SK-N-SH treated with all-trans-retinoic acid at 6 μM for 48 hours (cell line): Measurements from ENCODE around the gene PLCB1.

Experiments
- ARNTL ChIP-seq: fragments of 450-650 bp; formaldehyde crosslinking; IDR thresholded peaks from 2 replicates; pipeline ENCODE4 v1.5.0; 2020; ENCODE audit warnings: low read depth, mild to moderate bottlenecking, moderate library complexity, borderline replicate concordance
- BACH2 ChIP-seq: fragments of 250-450 bp; sonication (Bioruptor Pico); IDR thresholded peaks from 2 replicates; pipeline ENCODE4 v1.9.0; 2021; ENCODE audit warnings: mild to moderate bottlenecking, borderline replicate concordance
- ESRRG ChIP-seq: fragments of 250-450 bp; sonication (Bioruptor Pico); IDR thresholded peaks from 2 replicates; pipeline ENCODE4 v1.6.1; 2021; ENCODE audit warnings: mild to moderate bottlenecking
- GLIS3 ChIP-seq: fragments of 250-450 bp; sonication (Bioruptor Pico); IDR thresholded peaks from 2 replicates; pipeline ENCODE4 v1.5.0; 2020; ENCODE audit warnings: mild to moderate bottlenecking, moderate library complexity
- ISL1 ChIP-seq: fragments of 250-450 bp; sonication (Bioruptor Pico); IDR thresholded peaks from 2 replicates; pipeline ENCODE4 v2.1.2; 2022; ENCODE audit warnings: mild to moderate bottlenecking, moderate library complexity
- OSR1 ChIP-seq: fragments of 250-450 bp; sonication (Bioruptor Pico); IDR thresholded peaks from 2 replicates; pipeline ENCODE4 v1.8.0; 2022; ENCODE audit warnings: moderate library complexity, mild to moderate bottlenecking, inconsistent platforms
- RARB ChIP-seq: fragments of 250-450 bp; sonication (Bioruptor Pico); IDR thresholded peaks from 2 replicates; pipeline ENCODE4 v1.8.0; 2021; ENCODE audit warnings: mild to moderate bottlenecking, moderate library complexity
- ZC3H10 ChIP-seq: fragments of 250-450 bp; sonication (Bioruptor Pico); IDR thresholded peaks from 2 replicates; pipeline ENCODE4 v1.5.1; 2021; ENCODE audit warnings: mild to moderate bottlenecking, moderate library complexity
- ZFP3 ChIP-seq: fragments of 250-450 bp; sonication (Bioruptor Pico); IDR thresholded peaks from 2 replicates; pipeline ENCODE4 v1.5.0; 2020; ENCODE audit warnings: mild to moderate bottlenecking, moderate library complexity
- ZFP30 ChIP-seq: fragments of 450-650 bp; formaldehyde crosslinking; IDR thresholded peaks from 2 replicates; pipeline ENCODE4 v1.5.0; 2022; ENCODE audit warnings: mild to moderate bottlenecking, moderate library complexity
- ZNF8 ChIP-seq: fragments of 450-650 bp; formaldehyde crosslinking; IDR thresholded peaks from 2 replicates; pipeline ENCODE4 v1.5.0; 2020; ENCODE audit warnings: mild to moderate bottlenecking, moderate library complexity
- TF ChIP-seq, protein P1 (sequence below): fragments of 250-450 bp; sonication (Bioruptor Pico); IDR thresholded peaks from 2 replicates; pipeline ENCODE4 v1.8.0; 2020; ENCODE audit warnings: mild to moderate bottlenecking, moderate library complexity, borderline replicate concordance
- TF ChIP-seq, protein P2 (sequence below): fragments of 250-450 bp; sonication (Bioruptor Pico); IDR thresholded peaks from 2 replicates; pipeline ENCODE4 v1.5.1; 2020; ENCODE audit warnings: low read depth, mild to moderate bottlenecking, moderate library complexity
- TF ChIP-seq, protein P3 (sequence below): fragments of 250-450 bp; sonication (Bioruptor Pico); IDR thresholded peaks from 2 replicates; pipeline ENCODE4 v1.5.0; 2020; ENCODE audit warnings: mild to moderate bottlenecking, moderate library complexity

DNA sequence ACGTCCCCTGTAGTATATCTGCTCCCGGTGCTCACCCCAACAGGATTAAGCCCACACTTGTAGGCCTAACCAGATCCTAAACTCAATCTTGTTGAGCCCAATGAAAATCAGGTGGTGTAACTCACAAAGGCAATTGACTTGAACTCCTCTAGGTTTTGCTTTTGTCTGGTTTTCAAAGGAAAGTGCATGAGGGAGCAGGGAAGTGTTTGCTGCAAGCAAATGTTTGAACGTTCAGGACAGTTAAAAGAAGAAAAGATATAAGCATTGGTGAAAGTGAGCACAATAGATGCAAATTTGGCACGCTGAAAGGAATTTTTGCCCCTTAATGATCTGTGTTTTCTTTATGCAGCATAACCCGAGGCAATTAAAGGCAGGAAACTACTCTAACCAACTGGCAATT lies 212.6 kb downstream of the PLCB1 start:
- TF ChIP-seq GLIS3 (CRISPR knock-in tag): no peak
- no peak for TF ChIP-seq ARNTL (CRISPR knock-in tag)
- TF ChIP-seq, protein P1, sequence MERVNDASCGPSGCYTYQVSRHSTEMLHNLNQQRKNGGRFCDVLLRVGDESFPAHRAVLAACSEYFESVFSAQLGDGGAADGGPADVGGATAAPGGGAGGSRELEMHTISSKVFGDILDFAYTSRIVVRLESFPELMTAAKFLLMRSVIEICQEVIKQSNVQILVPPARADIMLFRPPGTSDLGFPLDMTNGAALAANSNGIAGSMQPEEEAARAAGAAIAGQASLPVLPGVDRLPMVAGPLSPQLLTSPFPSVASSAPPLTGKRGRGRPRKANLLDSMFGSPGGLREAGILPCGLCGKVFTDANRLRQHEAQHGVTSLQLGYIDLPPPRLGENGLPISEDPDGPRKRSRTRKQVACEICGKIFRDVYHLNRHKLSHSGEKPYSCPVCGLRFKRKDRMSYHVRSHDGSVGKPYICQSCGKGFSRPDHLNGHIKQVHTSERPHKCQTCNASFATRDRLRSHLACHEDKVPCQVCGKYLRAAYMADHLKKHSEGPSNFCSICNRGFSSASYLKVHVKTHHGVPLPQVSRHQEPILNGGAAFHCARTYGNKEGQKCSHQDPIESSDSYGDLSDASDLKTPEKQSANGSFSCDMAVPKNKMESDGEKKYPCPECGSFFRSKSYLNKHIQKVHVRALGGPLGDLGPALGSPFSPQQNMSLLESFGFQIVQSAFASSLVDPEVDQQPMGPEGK: no peak
- TF ChIP-seq, protein P2, sequence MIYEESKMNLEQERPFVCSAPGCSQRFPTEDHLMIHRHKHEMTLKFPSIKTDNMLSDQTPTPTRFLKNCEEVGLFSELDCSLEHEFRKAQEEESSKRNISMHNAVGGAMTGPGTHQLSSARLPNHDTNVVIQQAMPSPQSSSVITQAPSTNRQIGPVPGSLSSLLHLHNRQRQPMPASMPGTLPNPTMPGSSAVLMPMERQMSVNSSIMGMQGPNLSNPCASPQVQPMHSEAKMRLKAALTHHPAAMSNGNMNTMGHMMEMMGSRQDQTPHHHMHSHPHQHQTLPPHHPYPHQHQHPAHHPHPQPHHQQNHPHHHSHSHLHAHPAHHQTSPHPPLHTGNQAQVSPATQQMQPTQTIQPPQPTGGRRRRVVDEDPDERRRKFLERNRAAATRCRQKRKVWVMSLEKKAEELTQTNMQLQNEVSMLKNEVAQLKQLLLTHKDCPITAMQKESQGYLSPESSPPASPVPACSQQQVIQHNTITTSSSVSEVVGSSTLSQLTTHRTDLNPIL (CRISPR knock-in tag): no peak
- TF ChIP-seq, protein P3, sequence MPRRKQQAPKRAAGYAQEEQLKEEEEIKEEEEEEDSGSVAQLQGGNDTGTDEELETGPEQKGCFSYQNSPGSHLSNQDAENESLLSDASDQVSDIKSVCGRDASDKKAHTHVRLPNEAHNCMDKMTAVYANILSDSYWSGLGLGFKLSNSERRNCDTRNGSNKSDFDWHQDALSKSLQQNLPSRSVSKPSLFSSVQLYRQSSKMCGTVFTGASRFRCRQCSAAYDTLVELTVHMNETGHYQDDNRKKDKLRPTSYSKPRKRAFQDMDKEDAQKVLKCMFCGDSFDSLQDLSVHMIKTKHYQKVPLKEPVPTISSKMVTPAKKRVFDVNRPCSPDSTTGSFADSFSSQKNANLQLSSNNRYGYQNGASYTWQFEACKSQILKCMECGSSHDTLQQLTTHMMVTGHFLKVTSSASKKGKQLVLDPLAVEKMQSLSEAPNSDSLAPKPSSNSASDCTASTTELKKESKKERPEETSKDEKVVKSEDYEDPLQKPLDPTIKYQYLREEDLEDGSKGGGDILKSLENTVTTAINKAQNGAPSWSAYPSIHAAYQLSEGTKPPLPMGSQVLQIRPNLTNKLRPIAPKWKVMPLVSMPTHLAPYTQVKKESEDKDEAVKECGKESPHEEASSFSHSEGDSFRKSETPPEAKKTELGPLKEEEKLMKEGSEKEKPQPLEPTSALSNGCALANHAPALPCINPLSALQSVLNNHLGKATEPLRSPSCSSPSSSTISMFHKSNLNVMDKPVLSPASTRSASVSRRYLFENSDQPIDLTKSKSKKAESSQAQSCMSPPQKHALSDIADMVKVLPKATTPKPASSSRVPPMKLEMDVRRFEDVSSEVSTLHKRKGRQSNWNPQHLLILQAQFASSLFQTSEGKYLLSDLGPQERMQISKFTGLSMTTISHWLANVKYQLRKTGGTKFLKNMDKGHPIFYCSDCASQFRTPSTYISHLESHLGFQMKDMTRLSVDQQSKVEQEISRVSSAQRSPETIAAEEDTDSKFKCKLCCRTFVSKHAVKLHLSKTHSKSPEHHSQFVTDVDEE (CRISPR knock-in tag): no peak
- no peak for TF ChIP-seq OSR1
- no peak for TF ChIP-seq ESRRG (CRISPR knock-in tag)
- TF ChIP-seq ZC3H10: no peak
- no peak for TF ChIP-seq RARB (CRISPR knock-in tag)
- TF ChIP-seq ZFP3 (CRISPR knock-in tag): no peak
- TF ChIP-seq ZFP30 (CRISPR knock-in tag): no peak
- TF ChIP-seq ISL1 (CRISPR knock-in tag): no peak
- TF ChIP-seq BACH2 (CRISPR knock-in tag): no peak
- TF ChIP-seq ZNF8 (CRISPR knock-in tag): no peak
